RPMI8226 (cell line): ENCODE results near the gene CIPC.

Experiments
- DNase-seq: peaks from one replicate; pipeline ENCODE4 v3.0.0-alpha.2; 2015

The CIPC gene

DNA sequence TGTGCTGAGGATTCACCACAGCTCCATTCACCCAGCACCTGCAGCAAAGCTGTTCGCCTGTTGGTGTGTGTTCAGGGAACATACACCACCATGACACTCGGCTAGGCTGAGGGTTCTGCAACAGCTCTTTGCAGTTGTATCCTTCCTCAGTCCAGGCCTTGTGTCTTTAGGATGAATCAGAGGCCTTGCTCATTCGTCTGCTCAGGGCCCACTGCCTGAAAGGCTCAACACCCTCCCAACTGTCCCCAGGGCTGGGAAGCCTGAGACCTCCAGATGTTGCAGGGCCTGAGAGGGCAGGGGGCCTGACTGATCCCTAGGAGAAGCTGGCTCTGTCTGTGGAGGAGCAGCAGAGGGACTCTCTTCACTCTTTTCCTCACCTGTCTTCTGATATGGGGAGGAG, 32.3 kb downstream of the CIPC start:
- DNase-seq: no peak

DNA sequence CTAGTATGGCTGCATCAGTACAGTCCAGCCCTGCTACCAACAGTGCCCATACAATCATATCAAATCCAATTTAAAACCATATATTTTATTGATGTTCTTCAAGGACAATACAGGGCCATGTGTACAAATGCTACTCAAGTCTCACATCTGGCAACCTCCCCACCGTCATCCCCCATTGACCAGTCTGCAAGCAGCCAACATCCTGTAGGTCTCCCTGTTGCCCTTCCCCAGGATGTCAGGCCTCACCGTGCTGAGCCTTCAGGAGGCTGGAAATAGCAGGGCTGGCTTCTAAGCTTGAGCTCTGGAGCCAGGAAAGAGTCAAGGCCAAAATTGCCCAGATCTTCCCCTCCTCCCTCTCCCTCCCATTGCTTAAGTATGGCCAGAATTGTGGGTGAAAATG, 33.1 kb downstream of the CIPC start:
- no peak for DNase-seq

DNA sequence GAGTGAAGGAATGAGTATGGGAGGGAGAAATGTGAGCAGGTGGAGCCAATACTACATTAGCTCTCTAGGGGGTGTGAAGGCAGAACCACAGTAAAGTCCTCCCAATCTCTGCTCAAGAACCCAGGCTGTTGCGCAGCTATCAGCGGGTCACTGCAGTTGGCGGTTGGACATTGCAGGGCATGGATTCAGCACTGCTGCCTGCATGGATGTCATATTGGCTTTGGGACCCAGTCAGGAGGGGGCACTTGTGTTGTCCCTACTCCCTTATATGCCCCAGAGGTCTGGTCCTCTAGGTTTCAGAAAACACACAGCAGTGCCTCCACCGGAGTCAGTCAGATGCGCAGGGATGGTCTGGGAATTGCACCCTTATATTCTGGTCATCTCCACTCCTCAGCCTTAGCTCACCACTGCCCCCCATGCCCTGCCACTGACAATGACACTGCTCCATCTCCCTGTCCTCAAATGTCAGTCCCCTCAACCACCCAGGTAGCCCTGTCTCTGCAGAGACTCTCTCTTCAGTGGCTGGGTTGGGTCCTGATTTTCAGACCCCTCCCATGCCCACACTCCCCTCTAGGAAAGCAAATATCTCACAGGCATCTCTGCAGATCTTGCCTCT, 33.9 kb downstream of the CIPC start:
- no peak for DNase-seq

DNA sequence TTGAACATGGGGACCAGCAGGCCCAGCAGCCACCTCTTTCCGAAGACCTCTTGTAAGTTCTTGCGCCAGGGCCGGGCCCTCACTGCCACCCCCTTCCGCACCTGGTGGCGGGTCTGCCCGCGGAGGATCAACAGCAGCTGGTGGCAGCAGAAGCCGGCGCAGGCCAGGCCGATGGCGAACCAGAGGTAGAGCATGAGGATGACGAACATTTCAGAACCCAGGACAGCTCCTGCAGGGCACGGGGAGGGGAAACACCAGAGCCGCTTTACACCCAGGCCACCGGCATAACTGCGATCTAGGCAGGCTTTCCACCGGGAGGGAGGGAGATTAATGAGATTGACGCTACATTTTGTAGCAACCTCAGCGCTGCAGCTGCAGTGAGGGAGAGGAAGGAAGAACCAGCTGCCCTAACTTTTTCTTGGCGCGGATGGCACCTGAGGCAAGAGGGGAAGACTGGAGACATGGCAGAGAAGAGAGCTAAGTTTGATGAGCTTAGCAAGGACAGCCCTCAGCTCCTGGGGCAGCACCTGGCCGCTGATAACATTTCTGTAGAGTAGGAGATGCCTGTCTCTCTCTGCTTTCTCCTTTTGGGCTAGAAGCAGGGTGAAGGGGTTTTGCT, 35.8 kb downstream of the CIPC start:
- DNase-seq: peak; percentile 88

DNA sequence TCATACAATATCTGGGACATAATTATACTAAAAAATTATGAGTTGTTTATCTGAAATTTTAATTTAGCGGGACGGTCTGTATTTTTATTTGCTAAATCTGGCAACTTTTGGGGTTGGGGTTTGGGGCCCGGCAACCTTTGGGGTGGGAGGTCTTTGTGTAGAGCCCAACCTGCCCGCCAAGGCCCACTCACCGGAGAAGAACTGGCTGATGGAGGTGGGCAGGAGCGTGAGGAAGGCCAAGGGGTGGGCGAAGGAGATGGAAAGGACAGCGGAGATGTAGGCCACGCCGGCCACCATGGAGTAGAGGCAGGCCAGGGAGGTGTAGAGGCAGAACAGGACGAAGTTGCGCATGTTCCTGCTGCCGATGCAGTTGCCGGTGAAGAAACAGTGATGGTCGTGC, 41.0 kb downstream of the CIPC start:
- no peak for DNase-seq

DNA sequence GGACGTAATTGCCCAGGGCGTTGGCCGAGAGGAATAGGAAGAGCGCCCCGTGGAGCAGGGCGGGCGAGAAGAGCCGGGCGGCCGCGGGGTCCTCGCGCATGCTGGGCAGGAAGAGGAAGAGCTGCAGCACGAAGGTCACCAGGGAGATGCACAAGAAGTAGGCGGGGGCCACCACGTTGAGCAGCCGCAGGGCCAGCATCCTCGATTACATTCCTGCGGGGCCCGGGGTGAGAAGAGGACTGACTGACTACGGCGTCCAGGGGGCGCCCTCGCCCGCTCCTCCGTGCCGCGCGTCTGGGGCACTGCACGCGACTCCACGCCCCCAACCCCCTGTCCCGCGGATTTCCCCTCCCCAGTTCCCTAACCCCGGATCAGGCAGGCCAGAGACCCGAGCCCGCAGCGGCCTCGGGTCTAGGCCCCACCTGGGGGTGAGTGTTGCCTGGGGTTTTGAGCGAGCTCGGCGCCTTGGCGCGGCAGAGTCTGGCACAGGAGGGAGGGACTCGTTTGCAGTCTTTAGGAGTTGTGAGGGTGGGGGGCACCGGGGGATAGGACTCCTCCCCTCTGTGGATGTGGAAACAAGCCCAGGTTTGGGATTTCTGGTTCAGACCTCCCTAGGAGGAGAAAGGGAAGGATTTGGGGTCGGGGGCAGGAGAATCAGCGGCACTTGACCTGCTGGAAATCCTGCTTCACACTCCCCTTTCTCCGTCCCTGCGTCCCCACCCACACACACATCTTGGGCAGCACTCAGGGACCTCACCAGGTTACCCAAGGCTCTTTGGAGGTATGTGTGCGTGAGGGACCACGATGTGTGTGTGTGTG, 41.7 kb downstream of the CIPC start:
- DNase-seq: peak; percentile 58

DNA sequence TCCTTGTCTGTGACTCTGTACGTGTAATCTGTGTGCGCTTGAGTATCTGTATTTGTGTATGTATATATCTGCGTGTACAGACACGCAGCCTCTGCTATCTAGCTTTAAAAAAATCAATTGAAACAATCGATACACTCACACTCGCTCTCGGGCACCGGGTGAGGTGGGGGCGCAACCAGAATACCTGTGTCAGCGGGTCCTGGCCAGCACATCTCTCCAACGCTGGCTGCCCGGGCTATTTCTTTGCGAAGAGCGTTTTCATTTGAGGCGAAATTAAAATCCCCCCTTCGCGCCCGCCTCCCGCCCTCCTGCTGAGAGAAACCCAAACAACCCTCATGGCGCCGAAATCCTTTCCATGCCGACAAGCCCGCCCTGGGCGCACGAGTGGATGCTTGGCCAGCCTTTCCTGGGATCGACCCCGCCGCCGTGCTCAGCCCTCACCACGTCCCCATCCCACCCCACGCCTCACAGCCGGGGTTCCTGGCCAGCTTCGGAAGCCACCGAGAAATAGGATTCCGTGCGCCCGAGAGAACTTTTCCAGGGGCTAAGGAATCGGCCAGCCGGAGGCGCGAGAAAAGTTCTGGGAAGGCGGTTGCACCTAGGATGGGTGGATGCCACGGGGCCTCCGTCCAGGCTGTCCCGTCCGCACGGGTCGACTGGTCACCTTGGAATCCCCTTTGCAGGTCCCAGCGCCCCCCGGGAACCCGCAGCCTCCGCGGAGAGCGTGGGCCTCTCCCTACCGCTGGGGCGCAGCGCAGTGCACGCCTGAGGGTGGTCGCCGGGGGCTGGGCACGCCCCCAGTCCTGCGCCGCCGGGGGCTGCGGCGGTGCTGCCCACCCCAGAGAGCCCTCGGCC, 42.5 kb downstream of the CIPC start:
- no peak for DNase-seq

DNA sequence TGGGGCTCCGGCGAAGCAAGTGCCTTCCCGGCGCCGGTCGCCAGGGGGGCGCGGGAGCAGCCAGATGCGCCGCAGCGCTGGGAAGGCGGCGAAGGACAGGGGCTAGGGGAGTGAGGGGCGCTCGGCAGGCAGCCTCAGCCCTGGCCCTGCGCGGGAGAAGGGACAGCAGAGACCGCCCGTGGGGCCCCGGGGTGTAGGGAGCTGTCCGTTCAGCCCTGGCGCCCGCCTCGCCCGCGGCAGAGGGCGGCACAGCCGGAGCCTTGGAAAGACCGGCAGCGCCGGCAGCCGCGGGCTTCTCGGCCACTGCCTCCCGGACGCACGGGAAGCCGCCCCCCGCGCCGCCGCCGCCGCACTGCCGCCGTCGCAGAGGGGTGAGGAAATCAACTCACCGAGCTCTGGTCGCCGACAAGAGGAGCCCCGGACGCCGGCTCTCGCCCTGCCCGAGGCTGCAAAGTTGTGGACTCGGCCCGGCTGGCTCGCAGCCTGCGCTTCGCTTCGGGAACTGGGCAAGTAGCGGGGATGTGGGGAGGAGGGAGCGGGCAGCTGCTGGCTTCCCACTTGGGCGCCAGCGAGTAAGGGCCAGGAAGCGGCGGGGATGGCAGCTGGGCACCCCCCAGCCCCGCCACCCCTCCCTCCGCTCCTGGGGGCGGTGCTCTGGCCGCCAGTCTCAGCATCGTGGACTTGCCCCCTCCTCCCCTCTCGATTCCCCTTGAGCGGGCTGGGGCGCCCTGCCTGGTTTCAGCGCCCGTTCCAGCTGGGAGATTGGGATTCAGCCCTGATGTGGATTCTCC, 43.4 kb downstream of the CIPC start, which contains the start of gene ZDHHC22:
Gene ZDHHC22, minus strand, starts transcription at position 578 of the 791 bp plus-strand sequence. CDS start 2,053 bp downstream, outside the sequence.
- no peak for DNase-seq

DNA sequence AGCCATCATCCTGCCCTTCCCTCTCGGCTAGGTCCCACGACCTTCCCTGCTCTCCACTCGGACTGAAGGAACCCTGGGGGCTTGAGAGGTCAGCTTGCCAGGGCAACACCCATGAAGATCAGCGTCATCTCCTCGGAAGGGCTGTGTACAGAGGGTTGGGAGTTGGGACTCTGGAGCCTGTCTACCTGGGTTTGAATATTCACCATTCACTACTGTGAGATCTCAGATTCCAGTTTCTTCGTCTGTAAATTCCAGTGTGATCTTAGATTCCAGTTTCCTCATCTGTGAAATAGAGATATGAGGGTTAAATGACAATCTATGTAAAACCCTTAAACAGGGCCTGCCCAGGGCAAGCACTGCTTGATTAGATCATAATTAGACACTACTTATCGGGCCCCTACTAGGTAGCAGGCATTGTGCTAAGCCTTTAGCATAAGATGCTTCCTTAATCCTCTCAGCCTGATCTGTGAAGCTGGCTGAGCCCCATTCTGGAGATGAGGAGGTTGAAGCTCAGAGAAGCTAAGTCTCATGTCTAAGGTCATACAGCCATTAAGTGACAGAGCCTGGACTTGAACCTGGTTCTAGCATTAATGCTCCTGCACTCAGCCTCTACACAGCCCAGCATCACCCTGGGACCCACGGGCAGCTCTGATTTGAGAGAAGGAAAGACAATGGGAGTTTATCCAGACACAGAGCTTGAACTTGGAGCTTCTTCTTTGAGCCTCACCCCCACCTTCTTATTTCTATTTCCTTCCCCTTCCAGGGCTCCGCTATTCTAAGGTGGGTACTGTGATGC, 44.1 kb downstream of the CIPC start:
- no peak for DNase-seq

DNA sequence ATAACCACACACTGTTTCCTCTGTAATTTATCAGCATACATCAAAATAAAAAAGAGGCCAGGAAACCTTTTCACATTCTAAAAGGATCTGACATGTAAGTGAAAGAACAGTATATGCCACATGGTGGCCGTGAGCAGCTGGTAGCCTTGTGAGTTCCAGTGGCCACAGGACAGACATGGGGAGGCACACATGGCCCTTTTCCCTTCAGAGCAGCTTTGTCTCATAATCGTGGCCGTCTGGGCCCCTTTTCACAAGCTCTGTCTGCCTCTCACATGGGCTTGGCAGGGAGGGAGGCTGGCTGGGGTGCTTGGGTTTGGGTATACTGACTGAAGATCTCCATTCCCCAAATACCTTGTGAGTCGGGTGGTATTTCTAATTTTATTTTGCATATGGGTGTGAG, 45.0 kb downstream of the CIPC start:
- DNase-seq: no peak

DNA sequence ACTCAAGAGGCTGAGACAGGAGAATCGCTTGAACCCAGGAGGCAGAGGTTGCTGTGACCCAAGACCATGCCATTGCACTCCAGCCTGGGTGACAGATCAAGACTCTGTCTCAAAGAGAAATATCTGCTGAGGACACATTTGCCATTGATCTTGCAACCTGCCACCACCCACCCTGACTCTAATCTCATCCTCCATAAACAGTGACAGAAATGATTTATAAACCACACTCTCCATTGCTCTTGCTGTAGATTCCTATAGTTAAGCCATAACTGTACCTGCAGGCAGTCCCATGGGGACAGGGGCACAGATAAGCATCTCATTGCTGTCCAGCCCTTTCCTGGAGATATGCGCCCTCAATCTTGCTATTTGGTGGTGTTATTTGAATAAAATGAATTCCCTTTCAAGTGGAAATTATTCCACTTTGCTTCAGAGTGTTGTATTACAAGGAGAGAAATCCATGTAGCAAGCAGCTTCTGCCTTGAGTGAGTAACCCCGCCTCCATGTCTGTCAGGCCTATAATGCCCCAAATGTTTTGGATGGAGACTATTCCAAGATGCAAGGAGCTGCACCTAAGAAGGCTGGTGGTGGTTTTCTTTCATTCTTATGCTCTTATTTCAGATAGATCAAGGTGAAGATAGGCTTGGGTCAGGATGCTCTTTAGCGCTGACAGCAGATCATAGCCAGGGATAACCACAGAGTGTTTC, 46.5 kb downstream of the CIPC start:
- DNase-seq: no peak

DNA sequence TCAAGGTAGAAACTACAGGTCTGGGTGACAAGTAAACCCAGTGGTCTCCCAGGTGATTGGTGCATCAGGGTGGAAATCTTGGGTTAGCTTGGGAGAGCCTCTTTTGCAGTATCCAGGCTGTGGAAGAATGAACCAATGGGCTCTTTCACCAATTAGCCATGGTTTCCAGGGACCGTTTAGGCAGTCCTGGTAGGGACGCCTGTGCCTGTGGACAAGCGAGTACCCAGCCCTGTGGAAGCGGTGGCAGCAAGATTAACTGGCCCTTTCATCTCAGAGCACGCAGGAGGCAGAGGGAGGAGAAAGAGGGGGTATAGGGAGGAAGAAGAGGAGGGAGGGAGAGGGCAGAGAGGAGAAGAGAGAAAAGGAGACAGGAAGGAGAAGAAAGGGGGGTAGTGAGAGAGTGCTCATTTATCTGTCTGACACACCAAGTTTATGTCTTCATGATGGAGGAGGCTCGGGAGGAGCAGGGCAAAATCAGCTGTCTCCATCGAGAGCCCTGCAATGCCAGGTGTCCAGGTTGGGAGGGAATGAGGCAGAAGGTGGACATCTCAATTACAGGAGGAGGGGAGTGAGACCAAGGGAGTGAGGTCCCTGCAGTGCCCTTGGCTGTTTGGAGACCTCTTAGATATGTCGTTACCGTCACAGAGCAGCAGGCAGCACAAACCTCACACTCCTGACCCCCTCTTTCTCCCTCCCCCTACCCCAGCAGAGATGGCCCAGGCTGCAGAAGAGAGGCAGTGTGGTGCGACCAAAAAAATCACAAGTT, 48.1 kb downstream of the CIPC start:
- no peak for DNase-seq

DNA sequence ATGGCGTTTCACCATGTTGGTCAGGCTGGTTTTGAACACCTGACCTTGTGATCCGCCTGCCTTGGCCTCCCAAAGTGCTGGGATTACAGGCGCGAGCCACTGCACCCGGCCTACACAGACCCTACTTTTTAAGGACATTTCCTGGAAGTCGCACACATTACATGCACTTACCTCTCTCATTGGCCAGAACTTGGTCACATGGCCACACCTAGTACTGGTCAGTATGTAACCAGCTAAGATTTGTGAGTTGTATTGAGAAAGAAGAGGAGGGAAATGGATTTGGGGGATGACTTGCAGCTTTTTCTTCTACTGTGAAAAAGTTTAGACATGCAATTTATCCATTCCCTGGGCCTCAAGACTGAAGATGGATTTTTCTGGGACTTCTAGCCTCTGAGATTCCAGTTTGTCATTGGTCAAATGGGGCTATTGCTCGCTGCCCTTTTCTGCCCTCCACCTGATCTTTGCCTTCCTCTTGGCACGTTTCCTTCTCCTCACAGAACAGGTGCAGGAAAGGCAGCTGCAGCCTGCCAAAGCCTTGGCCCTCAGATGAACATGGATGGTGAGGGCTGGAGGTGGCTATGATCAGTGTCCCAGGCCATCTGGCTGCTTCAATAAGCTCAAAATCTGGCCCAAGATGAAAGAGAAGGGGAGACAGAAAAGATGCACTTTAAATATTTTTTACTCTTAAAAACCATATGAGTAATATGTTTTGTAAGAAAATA, 50.6 kb downstream of the CIPC start:
- peak; percentile 30 for DNase-seq

DNA sequence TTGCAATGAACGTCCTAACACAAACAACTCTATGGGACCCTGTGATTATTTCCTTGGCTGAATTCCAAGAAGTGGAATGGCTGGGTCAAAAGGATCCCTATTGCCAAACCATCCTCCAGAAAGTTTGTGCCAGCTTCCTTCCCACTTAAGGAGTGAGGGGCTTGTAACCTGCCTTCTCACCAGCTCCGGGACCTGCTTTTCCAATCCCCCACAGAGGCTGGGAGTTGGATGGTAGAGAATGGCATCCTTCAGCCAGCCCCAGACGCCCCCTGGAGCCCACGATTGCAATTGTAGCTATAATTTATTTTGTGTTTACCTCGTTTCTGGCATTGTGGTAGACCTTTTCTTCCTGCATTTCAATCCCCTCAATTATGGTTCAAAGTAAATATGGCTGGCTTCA, 53.2 kb downstream of the CIPC start:
- DNase-seq: peak; percentile 26

DNA sequence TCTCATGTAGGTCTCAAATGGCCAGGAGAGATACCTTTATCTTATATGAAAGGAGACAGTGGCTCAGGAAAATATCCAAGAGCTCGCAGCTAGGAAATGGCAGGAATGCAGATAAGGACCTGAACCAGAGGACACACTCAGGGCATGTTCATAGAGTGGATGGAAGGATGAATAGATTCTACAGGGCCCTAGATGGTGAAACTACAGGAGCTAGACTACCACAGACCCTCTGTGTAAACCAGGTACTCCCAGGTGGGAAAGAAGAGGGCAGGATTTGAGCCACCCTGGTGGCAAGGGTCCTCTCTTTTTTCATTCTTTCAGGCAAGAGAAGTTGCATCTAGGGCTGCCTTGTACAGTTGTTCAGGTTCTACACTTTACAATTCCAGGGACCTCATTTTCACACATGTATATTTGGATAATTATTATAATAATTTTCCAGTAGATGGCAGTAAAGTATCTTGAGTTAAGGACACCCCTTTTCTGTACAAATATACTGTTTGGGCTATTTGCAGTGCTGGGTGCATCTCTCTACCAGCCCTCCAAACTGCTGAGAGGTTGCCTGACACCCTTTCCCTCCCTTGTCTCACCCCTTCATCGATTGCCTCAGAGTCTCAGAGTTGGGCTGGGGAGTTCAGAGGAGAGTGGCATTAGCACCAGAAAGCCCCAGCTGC, 54.0 kb downstream of the CIPC start:
- no peak for DNase-seq

DNA sequence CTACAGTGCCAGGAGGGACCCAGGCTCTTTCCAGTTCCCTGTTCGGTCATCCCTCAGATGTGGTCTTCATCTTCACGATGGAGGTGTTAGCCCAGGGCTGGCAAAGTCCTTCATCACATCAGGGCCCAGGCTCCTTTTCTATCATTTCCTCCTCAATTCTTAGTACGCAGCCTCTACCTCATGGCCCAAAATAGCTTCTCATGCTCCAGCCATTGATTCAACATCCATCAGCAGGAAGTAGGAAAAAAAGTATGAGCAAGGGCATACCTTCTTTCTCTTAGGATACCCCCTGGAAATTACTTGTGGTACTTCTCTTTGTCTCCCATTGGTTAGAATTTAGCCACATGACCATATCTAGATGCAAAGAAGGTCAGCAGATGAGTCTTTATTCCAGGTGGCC, 55.7 kb downstream of the CIPC start:
- DNase-seq: no peak

DNA sequence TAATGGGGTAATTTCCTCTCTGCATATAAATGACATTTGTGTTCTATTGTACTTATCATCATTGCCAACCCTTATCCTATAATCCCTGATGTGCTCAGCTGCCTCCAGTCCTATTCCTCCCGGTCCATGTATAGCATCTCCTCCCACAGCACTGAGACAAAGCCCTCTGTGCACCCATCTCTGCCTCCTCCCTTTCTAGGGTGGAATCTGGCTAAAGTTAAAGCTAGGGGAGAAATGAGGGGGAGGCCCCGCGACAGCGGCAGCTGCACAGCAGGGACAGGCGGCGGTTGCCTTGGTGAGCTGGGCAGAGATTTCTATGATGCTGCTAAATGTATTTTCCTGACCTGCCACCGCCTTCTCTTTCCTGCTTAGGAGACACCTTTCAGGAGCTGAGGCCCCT, 56.4 kb downstream of the CIPC start:
- DNase-seq: no peak

DNA sequence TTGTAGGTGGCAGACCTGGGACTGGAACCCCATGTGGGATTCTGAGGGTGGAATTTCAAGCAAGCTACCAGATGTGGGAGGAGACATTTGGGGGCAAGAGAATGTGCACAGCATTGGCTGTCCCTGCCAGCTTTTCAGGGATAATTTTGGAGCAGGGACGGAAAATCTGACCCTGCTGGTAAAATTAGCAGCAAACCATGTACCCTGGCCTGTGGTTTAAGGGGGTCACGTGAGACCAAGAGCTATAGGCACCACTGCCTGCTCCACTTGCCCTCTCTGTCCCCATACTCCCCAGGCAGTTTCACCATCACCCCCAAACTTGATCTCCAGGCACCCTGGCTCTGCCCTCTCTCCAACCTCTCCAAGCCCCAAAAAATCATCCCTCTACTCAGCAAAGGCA, 57.0 kb downstream of the CIPC start:
- no peak for DNase-seq

DNA sequence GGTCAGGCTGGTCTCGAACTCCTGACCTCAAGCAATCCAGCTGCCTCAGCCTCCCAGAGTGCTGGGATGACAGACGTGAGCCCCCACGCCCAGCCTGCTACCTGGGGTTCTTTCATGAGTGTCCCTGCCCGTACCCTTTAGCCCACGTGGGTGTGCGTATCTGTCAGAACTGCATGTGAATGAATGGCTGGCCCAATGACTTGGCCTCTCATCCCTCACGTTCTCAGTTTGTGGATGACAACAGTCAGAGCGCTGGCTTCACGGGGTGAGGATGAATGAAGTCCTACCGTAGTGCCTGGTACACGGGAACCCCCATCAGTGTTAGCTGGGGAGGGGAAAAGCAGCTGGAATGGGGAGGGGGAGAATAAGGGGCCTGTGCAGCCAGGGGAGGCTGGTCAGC, 59.7 kb downstream of the CIPC start:
- DNase-seq: no peak
